ENCODE measurements around the gene ADGRL3. TPM values are rescaled to one million over a fixed set of nuclear protein-coding genes. Genes with fewer than 3 reads are reported as not detected.

The ADGRL3 gene
- total RNA-seq, 1 donor from 2014 or later, result 44.8 TPM

- H3K27ac Mint-ChIP-seq (ENCODE audit: unreplicated experiment), result no peak overlapping the region
These were observed 39.1 kb downstream of the ADGRL3 start for GRCh38 chr4:61239250-61239649.

GRCh38 chr4:61243962-61244361 lies 43.8 kb downstream of the ADGRL3 start:
- Mint-ChIP-seq H3K27me3 (ENCODE audit: unreplicated experiment) (peaks cover 1% of the 10 kb centered on the region), H3K27ac (ENCODE audit: unreplicated experiment) (no peak overlapping the region), H3K4me3 (ENCODE audit: unreplicated experiment) (no peak overlapping the region), H3K36me3 (ENCODE audit: low read depth, unreplicated experiment) (no peaks in the 10 kb centered on the region), H3K9me3 (ENCODE audit: unreplicated experiment) (no peaks in the 10 kb centered on the region), H3K4me1 (ENCODE audit: unreplicated experiment) (peaks cover 8% of the 10 kb centered on the region)
- no peak for TF ChIP-seq CTCF (IDR thresholded peaks at IDR 0.05; ENCODE audit: unreplicated experiment)
- DNase-seq (ENCODE audit: low spot score), result no peak

More at GRCh38 chr4:61239250-61239649, 39.1 kb downstream of the ADGRL3 start:
- no peaks in the 10 kb centered on the region for H3K4me1 Mint-ChIP-seq (ENCODE audit: unreplicated experiment)
- peaks cover 1% of the 10 kb centered on the region for H3K27me3 Mint-ChIP-seq (ENCODE audit: unreplicated experiment)
- H3K4me3 Mint-ChIP-seq (ENCODE audit: unreplicated experiment), result no peak overlapping the region
- no peaks in the 10 kb centered on the region for H3K36me3 Mint-ChIP-seq (ENCODE audit: low read depth, unreplicated experiment)
- no peak for TF ChIP-seq CTCF (IDR thresholded peaks at IDR 0.05; ENCODE audit: unreplicated experiment)
- H3K9me3 Mint-ChIP-seq (ENCODE audit: unreplicated experiment), result no peaks in the 10 kb centered on the region
- no peak for DNase-seq (ENCODE audit: low spot score)

- no peak overlapping the region for H3K27ac Mint-ChIP-seq (ENCODE audit: unreplicated experiment)
- TF ChIP-seq CTCF (IDR thresholded peaks at IDR 0.05; ENCODE audit: unreplicated experiment), result no peak
These were observed 45.1 kb downstream of the ADGRL3 start for GRCh38 chr4:61245069-61245714.

GRCh38 chr4:61246034-61246433 lies 45.9 kb downstream of the ADGRL3 start:
- H3K4me3 Mint-ChIP-seq (ENCODE audit: unreplicated experiment), result no peak overlapping the region
- peaks cover 13% of the 10 kb centered on the region for H3K4me1 Mint-ChIP-seq (ENCODE audit: unreplicated experiment)
- peaks cover 1% of the 10 kb centered on the region for H3K27me3 Mint-ChIP-seq (ENCODE audit: unreplicated experiment)
- H3K27ac Mint-ChIP-seq (ENCODE audit: unreplicated experiment), result no peak overlapping the region
- no peak for TF ChIP-seq CTCF (IDR thresholded peaks at IDR 0.05; ENCODE audit: unreplicated experiment)
- no peaks in the 10 kb centered on the region for H3K9me3 Mint-ChIP-seq (ENCODE audit: unreplicated experiment)
- H3K36me3 Mint-ChIP-seq (ENCODE audit: low read depth, unreplicated experiment), result no peaks in the 10 kb centered on the region
- no peak for DNase-seq (ENCODE audit: low spot score)

More at GRCh38 chr4:61245069-61245714, 45.1 kb downstream of the ADGRL3 start:
- no peak overlapping the region for H3K4me3 Mint-ChIP-seq (ENCODE audit: unreplicated experiment)
- H3K27me3 Mint-ChIP-seq (ENCODE audit: unreplicated experiment), result peaks cover 1% of the 10 kb centered on the region
- H3K36me3 Mint-ChIP-seq (ENCODE audit: low read depth, unreplicated experiment), result no peaks in the 10 kb centered on the region
- peaks cover 13% of the 10 kb centered on the region for H3K4me1 Mint-ChIP-seq (ENCODE audit: unreplicated experiment)
- H3K9me3 Mint-ChIP-seq (ENCODE audit: unreplicated experiment), result no peaks in the 10 kb centered on the region
- DNase-seq (ENCODE audit: low spot score), result no peak

GRCh38 chr4:61248705-61249104 lies 48.6 kb downstream of the ADGRL3 start:
- peaks cover 13% of the 10 kb centered on the region for H3K4me1 Mint-ChIP-seq (ENCODE audit: unreplicated experiment)
- H3K27ac Mint-ChIP-seq (ENCODE audit: unreplicated experiment), result no peak overlapping the region
- no peak overlapping the region for H3K4me3 Mint-ChIP-seq (ENCODE audit: unreplicated experiment)
- no peak for TF ChIP-seq CTCF (IDR thresholded peaks at IDR 0.05; ENCODE audit: unreplicated experiment)
- H3K9me3 Mint-ChIP-seq (ENCODE audit: unreplicated experiment), result no peaks in the 10 kb centered on the region
- no peaks in the 10 kb centered on the region for H3K27me3 Mint-ChIP-seq (ENCODE audit: unreplicated experiment)
- no peaks in the 10 kb centered on the region for H3K36me3 Mint-ChIP-seq (ENCODE audit: low read depth, unreplicated experiment)
- DNase-seq (ENCODE audit: low spot score), result no peak

Measured in endothelial cell (in vitro differentiated cells).